SU-DHL-6 (cell line): ENCODE data around the gene CD3G.

ENCODE experiments used
- H2AFZ ChIP-seq: fragments of 200-600 bp; sonication (generic); 2 replicates; pipeline ENCODE4 v1.6.1; 2014; ENCODE audit warnings: low read depth, mild to moderate bottlenecking, moderate library complexity, mixed read lengths, antibody characterized with exemption, low read length; ENCODE audit not compliant: severe bottlenecking
- H3F3A ChIP-seq: fragments of 200-600 bp; shearing (Covaris generic); 2 replicates; pipeline ENCODE4 v1.6.0; 2016; ENCODE audit warnings: antibody characterized with exemption, mild to moderate bottlenecking; ENCODE audit not compliant: insufficient read depth
- H3K27ac ChIP-seq: fragments of 200-600 bp; sonication (generic); 2 replicates; pipeline ENCODE4 v1.5.1; 2016; ENCODE audit warnings: low read depth, mild to moderate bottlenecking, low read length, moderate library complexity, mixed read lengths
- H3K27me3 ChIP-seq: fragments of 200-600 bp; sonication (generic), shearing (Covaris generic); 2 replicates; pipeline ENCODE4 v1.6.0; 2014; ENCODE audit warnings: mild to moderate bottlenecking, low read length
- H3K36me3 ChIP-seq: fragments of 200-600 bp; sonication (generic); 2 replicates; pipeline ENCODE4 v1.6.1; 2014; ENCODE audit warnings: mild to moderate bottlenecking, low read length, mixed read lengths
- H3K4me2 ChIP-seq: fragments of 300-600, 200-600 bp; shearing (Covaris generic), sonication (generic); 2 replicates; pipeline ENCODE4 v1.6.0; 2014; ENCODE audit warnings: low read length, low read depth, mild to moderate bottlenecking; ENCODE audit not compliant: poor library complexity, severe bottlenecking
- H3K4me3 ChIP-seq: fragments of 200-600 bp; sonication (generic); 2 replicates; pipeline ENCODE4 v1.5.1; 2014; ENCODE audit warnings: antibody characterized with exemption, low read length, mild to moderate bottlenecking, mixed read lengths; ENCODE audit not compliant: insufficient read depth, poor library complexity, severe bottlenecking
- H3K79me2 ChIP-seq: fragments of 200-600 bp; sonication (generic); 2 replicates; pipeline ENCODE4 v1.6.1; 2014; ENCODE audit warnings: mild to moderate bottlenecking, low read length, moderate library complexity; ENCODE audit not compliant: insufficient read depth
- H3K9ac ChIP-seq: fragments of 200-600 bp; sonication (generic); 2 replicates; pipeline ENCODE4 v1.7.0; 2014; ENCODE audit warnings: mild to moderate bottlenecking, low read length
- H3K9me2 ChIP-seq: fragments of 200-600 bp; sonication (generic); replicated peaks from 2 replicates; pipeline ENCODE4 v1.6.1; 2014; ENCODE audit warnings: low read length; ENCODE audit not compliant: insufficient read depth
- H3K9me3 ChIP-seq: fragments of 200-600 bp; sonication (generic); 2 replicates; pipeline ENCODE4 v1.6.1; 2014; ENCODE audit warnings: low read length, mixed read lengths; ENCODE audit not compliant: insufficient read depth
- H4K20me1 ChIP-seq: fragments of 200-600 bp; sonication (generic); 2 replicates; pipeline ENCODE4 v1.6.1; 2014; ENCODE audit warnings: low read depth, mild to moderate bottlenecking, antibody characterized with exemption, low read length, moderate library complexity, mixed read lengths
- EZH2phosphoT487 ChIP-seq: fragments of 200-600 bp; sonication (generic), shearing (Covaris generic); conservative IDR thresholded peaks from 2 replicates; pipeline ENCODE4 v1.6.1; 2018; ENCODE audit warnings: mild to moderate bottlenecking, antibody characterized with exemption, low read length, moderate library complexity, mixed read lengths
- TF ChIP-seq, protein P1 (sequence below): fragments of 200-600 bp; sonication (generic); IDR thresholded peaks from one replicate; pipeline ENCODE4 v1.5.1; 2017; ENCODE audit warnings: antibody characterized with exemption, mild to moderate bottlenecking, low read length, moderate library complexity; ENCODE audit not compliant: insufficient read depth, poor library complexity, severe bottlenecking

CD3G gene

DNA sequence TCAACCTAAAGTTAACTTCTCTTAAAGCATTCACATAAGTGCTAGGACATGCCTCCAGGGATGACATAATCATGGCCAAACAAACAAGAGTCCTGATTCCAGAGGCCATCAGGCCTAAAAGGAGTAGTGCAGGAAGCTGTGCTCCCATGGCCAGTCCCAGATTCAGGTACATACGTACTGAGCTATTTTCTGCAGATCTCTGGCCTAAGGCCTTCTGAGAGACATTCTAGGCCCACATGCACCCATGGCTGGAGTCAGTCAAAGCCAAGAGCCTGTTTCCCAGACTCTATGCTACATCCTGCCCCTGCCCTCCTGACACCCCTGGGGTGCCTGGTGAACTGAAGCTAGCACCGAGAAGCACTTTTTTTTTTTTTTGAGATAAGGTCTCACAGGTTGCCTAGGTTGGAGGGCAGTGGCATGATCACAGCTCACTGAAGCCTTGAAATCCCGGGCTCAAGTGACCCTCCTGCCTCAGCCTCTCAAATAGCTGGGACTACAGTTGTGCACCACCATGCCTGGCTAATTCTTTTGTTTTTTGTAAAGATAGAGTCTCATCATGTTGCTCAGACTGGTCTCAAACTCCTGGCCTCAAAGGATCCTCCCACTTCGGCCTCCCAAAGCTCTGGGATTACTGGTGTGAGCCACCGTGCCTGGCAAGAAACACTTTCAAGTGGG is 2.2 kb upstream of the CD3G start:
- Histone ChIP-seq H2AFZ (no peak overlapping the region), H3K79me2 (no peaks in the 10 kb centered on the region), H3K4me2 (no peak overlapping the region), H4K20me1 (no peaks in the 10 kb centered on the region), H3F3A (no peaks in the 10 kb centered on the region), H3K4me3 (no peak overlapping the region), H3K9me2 (no peaks in the 10 kb centered on the region), H3K27ac (no peak overlapping the region), H3K9me3 (no peaks in the 10 kb centered on the region), H3K36me3 (no peaks in the 10 kb centered on the region), H3K27me3 (no peaks in the 10 kb centered on the region), H3K9ac (no peak overlapping the region)
- TF ChIP-seq, protein P1, sequence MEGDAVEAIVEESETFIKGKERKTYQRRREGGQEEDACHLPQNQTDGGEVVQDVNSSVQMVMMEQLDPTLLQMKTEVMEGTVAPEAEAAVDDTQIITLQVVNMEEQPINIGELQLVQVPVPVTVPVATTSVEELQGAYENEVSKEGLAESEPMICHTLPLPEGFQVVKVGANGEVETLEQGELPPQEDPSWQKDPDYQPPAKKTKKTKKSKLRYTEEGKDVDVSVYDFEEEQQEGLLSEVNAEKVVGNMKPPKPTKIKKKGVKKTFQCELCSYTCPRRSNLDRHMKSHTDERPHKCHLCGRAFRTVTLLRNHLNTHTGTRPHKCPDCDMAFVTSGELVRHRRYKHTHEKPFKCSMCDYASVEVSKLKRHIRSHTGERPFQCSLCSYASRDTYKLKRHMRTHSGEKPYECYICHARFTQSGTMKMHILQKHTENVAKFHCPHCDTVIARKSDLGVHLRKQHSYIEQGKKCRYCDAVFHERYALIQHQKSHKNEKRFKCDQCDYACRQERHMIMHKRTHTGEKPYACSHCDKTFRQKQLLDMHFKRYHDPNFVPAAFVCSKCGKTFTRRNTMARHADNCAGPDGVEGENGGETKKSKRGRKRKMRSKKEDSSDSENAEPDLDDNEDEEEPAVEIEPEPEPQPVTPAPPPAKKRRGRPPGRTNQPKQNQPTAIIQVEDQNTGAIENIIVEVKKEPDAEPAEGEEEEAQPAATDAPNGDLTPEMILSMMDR, result no peak
- no peak for TF ChIP-seq EZH2phosphoT487

DNA sequence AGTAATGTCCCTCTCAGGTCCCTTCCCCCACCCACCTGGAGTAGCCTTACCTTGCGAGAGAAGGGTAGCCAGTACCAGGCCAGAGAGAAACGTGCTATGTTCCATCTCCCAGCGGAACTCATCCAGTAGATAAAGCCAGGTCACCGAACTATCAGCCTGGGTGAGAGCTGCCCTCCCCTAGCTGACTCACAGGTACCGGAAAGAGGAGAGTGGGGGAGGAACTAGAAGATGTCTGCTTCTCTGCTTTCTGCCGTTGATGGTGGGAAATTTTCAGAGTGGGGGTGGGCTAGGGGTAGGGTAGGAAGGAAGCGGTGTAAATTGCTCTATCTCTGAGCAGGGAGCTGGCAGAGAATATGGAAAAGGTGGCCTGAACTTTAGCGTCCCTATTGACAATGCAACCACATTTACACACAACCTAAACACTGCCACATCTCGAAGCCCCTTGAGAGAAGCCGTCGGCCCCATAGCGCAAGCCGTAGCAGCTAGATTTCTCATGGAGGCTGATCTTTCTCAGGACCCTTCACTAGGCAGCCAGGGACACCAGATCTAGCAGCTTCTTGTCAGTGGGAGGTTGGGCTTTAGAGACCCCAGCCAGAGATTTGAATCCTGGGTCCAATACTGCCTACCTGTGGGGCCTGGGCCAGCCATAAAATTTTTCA is 1.5 kb upstream of the CD3G start, which contains the start of gene CD3D:
CD3D (minus strand) TSS at position 203 of the 659 bp plus-strand sequence; CDS start at position 105, 98 bp downstream.
- Histone ChIP-seq H2AFZ (no peak within 1 kb of the TSS), H3K9ac (no peak within 1 kb of the TSS)
- no peak for TF ChIP-seq EZH2phosphoT487
- TF ChIP-seq, protein P1, result no peak

DNA sequence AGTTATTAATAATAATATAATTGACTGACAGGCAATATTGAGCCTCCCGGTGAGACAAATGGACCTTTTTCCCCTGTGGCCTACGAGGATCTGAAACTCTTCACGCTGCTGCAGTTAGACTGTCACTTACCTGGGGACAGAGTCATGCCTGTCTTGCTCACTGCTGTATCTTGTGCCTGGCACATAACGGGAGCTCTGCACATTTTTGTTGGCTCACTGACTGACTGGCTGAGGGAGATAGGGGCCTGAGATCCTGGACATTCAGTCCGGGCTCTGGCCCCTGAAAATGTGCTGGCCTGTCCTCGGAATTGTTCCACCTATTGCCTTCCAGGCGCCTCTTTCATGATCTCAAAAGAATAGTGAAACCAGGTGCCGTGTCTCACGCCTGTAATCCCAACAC is 896 bp upstream of the CD3G start:
- no peak for TF ChIP-seq EZH2phosphoT487
- TF ChIP-seq, protein P1, result no peak
- no peaks in the 10 kb centered on the region for H4K20me1 ChIP-seq
- no peak overlapping the region for H3K4me3 ChIP-seq
- H3K27ac ChIP-seq, result no peak overlapping the region
- no peak overlapping the region for H3K4me2 ChIP-seq
- no peaks in the 10 kb centered on the region for H3K36me3 ChIP-seq
- H3K9me3 ChIP-seq, result no peaks in the 10 kb centered on the region
- no peak overlapping the region for H3K9ac ChIP-seq
- no peaks in the 10 kb centered on the region for H3K9me2 ChIP-seq
- H3F3A ChIP-seq, result no peaks in the 10 kb centered on the region
- no peaks in the 10 kb centered on the region for H3K79me2 ChIP-seq
- no peak overlapping the region for H2AFZ ChIP-seq
- no peaks in the 10 kb centered on the region for H3K27me3 ChIP-seq

More for the DNA sequence above, 1.5 kb upstream of the CD3G start, which contains the start of gene CD3D:
- no peaks in the 10 kb centered on the region for H3K9me2 ChIP-seq
- H3F3A ChIP-seq, result no peaks in the 10 kb centered on the region
- H3K9me3 ChIP-seq, result no peaks in the 10 kb centered on the region
- H4K20me1 ChIP-seq, result no peaks in the 10 kb centered on the region
- H3K79me2 ChIP-seq, result no peaks in the 10 kb centered on the region
- no peak within 1 kb of the TSS for H3K27ac ChIP-seq
- H3K27me3 ChIP-seq, result no peaks in the 10 kb centered on the region
- H3K4me3 ChIP-seq, result no peak within 1 kb of the TSS
- no peak within 1 kb of the TSS for H3K4me2 ChIP-seq
- no peaks in the 10 kb centered on the region for H3K36me3 ChIP-seq
